Activated CD8-positive, alpha-beta memory T cell treated with anti-CD3 and anti-CD28 coated beads, Interleukin-2, amount 50 U/mL, for 24 hours (primary cell): ENCODE results near the gene APOBEC3G.
"Not testable (repeated sequence)": the region's sequence is repeated elsewhere in the genome, so short reads cannot be mapped to it uniquely, and the experiment has no call there.

Experiments
- DNase-seq: peaks from one replicate; pipeline ENCODE4 v3.0.0-alpha.2; 2020; ENCODE audit errors: extremely low read depth

APOBEC3G gene

DNA sequence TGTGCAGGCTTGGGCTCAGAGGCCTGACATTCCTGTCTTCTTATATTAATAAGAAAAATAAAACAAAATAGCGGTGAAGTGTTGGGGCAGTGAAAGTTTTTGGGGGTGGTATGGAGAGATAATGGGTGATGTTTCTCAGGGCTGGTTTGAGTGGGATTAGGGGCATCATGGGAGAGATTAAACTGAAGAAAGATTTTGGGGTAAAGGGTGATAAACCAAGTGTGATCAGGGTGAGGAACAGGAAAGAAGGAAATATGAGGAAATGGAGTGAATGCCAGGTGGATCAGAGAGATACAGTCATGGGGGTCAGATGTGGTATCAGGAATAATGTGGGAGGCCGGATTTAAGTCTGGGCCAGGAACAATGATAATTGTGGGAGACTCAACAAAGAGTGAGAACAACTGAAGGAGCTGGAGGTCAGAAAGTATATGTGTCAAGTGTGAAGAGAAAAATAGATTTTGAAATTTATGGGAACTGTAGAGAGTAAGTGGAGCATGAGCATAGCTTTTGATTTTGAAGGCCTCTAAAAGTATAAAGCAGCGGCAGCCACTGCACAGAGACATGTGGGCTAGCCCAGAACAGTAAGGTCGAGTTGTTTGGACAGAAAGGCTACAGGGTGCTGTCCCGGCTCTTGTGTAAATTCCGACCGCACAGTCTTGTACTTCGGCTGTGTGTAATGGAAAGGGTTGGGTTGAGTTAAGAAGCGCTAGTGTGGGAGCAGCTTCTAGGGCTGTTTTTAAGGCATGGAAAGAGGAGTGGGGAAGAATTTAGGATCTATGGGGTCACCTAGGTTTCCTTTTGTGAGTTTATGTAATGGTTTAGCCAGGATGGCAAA, 10.4 kb upstream of the APOBEC3G start:
- DNase-seq = not testable (repeated sequence)

DNA sequence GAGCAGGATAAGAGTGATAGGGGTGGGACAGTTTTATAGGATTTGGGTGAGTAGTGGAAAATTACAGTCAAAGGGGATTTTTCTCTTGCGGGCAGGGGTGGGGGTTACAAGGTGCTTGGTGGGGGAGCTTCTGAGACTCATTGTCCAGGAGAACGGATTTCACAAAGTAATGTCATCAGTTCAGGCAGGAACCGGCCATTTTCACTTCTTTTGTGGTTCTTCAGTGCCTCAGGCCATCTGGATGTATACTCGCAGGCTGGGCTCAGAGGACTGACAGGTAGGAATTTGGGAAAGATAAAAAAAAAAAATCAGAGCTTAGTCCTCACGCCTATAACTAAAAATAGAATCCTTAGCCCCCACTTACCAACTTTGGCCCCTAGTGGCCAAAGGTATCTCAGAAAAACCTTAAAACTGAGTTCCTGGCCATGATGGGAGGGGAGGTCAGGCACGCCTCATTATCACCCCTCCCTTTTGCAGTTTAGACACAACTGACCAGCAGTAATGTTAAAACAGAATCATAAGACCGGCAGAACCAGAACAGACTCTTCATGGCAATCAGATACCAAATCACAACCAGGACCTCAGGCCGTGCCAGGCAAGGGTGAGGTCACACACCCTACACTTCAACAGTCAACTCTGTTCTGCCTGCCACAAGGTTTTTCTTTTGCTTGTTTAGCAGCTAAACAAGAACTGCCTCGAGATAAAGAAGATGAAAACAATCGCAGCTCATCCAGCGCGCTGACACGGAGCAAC, 8.9 kb upstream of the APOBEC3G start:
- DNase-seq = no peak

DNA sequence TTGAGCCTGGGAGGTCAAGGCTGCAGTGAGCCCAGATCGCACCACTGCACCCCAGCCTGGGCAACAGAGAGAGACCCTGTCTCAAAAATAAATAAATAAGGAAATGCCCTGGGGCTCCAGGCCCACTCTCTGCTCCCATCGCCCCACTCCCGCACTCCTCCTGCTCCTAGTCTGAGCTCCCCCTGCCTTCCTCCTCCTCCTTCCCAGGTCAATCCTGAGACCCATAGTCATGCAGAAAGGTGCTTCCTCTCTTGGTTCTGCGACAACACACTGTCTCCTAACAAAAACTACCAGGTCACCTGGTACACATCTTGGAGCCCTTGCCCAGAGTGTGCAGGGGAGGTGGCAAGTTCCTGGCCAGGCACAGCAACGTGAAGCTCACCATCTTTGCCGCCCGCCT, 6.9 kb upstream of the APOBEC3G start:
- DNase-seq = no peak

DNA sequence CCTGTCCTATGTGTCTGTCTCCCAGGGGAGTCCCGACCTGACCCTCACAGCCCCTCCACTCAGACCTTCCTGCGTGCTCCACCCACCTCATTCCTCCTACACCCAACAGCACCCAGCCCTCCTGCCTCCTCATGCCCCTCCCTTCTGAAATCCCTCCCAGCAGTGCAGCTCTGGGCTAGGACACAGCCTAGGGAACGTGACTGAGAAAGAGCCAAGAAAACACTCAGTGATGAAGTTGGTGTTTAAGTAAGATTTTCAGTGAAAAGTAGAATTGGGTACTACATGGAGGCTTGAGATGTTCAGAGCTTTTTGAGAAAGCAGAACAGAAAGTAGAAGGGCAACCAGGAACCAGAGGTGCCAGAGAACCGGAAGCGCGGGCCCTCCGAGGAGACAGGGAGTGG, 4.5 kb upstream of the APOBEC3G start:
- not testable (repeated sequence) for DNase-seq

DNA sequence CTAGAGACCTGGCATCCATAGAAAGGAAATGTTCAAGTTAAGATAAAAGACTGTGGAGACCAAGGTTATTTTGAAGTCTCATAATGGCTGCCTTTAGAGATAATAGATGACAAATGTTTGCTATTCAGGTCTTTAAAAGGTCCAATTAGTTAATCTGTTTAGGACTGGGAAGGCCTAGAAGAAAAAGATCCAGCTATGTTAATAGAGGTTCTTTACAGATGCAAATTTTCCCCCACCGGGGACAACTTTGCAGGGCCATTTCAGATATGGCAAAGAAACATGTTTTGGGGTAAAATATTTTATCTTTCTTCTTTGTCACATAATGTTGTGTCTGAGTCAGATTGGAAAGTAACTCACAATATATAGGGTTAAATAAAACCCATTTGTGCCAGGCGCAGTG, 3.1 kb upstream of the APOBEC3G start:
- no peak for DNase-seq

DNA sequence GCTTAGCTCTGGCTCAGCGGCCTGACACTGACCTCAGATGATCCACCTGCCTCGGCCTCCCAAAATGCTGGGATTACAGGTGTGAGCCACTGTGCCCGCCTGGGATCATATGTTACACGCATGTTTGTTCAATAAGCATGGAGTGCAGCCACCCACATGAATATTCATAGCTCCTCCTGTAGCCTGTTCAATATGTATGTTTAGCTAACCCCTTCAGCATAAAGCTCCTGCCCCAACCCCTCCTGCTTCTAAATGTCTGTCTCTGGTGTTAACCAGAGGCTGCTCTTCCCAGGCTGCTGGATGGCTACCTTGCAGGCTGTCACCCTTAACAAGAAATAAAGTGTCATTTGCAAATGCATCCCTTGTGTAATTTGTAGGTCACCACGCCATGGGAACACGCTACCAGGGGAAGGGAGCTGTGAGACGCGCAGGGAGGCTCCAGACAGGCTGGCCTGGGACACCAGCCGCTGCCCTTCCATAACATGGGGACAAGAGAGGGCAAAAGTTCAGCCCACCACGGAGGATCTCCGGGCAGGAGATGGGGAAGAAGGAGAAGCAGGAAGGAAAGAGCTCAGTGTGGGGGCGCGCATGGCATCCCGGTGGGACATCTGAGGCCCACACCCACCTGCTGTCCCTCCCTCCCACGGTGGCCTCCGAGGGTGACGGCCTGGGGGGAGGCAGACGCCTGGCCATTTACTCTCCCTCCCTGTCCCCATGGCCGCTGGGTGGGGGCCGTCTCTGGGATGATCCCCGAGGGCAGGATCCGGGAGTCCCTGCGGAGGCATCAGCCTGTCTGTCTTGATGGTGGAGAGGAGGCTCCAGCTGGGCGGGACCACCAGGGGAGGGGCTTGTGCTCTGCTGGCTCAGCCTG, 685 bp upstream of the APOBEC3G start:
- not testable (repeated sequence) for DNase-seq

DNA sequence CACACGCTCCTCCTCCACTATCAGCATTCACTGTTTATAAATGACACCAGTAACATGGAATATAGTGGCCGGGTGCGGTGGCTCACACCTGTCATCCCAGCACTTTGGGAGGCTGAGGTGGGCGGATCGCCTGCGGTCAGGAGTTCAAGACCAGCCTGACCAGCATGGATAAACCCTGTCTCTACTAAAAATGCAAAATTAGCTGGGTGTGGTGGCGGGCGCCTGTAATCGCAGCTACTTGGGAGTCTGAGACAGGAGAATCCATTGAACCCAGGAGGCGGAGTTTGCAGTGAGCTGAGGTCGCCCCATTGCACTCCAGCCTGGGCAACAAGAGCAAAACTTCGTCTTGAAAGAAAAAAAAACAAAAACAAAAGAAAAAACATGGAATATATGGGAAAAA, 837 bp downstream of the APOBEC3G start:
- DNase-seq = not testable (repeated sequence)

DNA sequence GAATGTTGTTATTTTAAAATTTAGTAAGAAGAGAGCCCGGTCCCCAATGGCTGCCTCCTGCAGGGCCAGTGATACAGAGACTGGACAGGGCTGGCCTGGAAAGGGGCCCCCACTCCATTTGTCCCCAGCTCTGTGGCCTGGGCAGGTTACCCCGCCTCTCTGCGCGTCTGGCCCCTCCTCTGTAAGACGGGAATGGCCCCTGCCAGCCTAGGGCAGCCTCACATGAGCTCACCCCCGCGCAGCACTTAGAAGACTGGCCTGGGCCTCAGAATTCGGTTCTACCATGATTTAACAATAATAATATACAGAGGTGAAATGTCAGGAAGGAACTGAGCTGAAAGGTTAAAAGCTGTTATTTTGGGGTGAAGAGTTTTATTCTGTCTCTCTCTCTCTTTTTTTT, 1.3 kb downstream of the APOBEC3G start:
- no peak for DNase-seq

DNA sequence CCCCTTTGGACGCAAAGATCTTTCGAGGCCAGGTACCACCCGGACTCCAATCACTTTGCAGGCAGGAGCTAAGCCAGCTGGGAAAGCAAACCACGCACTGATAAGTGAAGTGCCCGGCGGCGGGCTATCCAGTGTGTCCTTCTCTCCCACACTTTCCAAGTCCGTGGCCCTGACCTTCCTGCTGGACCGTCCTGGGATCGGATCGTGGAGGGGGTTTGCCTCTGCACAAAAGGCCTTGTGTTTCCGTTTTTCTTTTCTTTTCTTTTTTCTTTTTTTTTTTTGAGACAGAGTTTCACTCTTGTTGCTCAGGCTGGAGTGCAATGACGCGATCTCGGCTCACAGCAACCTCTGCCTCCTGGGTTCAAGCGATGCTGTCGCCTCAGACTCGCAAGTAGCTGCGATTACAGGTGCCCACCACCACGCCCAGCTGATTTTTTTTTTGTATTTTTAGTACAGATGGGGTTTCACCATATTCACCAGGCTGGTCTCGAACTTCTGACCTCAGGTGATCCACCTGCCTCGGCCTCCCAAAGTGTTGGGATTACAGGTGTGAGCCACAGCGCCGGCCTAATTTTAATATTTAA, 2.1 kb downstream of the APOBEC3G start:
- DNase-seq = not testable (repeated sequence)

DNA sequence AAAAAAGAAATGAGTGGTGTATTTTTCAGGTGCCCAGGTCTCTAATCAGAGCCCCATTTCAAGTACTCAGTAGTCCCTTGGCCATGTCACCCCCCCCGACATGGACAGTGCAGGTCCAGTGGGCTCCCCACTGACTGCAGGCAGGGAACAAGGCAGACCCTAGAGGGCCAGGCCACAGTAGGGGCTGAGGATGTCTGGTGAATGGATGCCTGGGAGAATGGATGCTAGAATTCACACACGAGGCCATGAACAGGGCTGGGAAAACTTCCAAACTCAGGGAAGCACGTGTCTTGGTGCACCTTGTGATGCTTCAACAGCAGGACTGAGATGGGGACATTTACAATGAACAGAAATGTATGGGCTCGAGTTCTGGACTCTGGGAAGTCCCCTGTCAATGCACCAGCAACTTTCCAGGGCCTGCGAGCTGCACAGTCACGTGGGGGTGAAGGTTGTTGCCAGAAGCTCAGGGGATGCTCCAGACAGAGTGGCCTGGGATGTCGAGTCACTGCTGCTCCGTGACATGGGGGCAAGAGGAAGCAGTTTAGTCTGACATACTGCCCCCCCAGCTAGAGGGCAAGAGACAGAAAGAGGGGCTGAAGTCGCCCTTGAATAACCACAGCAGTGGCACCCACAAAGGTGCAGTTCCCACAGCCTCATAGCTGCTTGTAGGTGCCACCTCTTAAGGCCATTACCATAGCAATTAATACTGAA, 3.1 kb downstream of the APOBEC3G start:
- DNase-seq = no peak

DNA sequence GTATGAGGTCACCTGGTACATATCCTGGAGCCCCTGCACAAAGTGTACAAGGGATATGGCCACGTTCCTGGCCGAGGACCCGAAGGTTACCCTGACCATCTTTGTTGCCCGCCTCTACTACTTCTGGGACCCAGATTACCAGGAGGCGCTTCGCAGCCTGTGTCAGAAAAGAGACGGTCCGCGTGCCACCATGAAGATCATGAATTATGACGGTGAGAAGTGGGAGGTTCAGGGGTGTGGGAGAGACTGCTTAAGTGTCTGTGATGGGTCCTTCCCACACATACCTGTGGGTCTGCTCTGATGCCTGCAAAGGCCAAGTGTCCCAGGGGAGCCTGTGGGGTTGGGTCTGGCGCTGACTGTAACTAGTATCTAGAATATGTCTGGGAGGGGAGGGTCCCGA, 3.9 kb downstream of the APOBEC3G start:
- no peak for DNase-seq

DNA sequence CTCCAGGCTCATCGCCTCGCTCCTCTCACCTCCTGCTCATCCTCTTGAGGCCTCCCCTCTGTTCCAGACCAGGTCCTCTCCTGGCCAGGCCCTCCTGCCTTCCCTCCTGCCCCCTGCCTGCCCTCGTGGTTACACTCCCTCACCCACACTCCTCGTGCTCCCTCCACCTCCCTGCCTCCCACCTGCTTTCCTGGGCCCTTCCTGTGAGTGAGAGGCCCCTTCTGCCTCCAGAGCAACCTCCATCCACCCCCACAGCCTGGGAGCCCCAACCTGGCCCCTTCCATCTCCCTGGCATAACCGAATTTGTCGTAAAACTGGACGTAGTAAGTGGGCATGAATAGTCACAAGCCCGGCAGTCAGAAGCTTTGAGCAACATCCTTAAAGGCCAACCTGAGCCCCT, 4.5 kb downstream of the APOBEC3G start:
- DNase-seq = no peak

DNA sequence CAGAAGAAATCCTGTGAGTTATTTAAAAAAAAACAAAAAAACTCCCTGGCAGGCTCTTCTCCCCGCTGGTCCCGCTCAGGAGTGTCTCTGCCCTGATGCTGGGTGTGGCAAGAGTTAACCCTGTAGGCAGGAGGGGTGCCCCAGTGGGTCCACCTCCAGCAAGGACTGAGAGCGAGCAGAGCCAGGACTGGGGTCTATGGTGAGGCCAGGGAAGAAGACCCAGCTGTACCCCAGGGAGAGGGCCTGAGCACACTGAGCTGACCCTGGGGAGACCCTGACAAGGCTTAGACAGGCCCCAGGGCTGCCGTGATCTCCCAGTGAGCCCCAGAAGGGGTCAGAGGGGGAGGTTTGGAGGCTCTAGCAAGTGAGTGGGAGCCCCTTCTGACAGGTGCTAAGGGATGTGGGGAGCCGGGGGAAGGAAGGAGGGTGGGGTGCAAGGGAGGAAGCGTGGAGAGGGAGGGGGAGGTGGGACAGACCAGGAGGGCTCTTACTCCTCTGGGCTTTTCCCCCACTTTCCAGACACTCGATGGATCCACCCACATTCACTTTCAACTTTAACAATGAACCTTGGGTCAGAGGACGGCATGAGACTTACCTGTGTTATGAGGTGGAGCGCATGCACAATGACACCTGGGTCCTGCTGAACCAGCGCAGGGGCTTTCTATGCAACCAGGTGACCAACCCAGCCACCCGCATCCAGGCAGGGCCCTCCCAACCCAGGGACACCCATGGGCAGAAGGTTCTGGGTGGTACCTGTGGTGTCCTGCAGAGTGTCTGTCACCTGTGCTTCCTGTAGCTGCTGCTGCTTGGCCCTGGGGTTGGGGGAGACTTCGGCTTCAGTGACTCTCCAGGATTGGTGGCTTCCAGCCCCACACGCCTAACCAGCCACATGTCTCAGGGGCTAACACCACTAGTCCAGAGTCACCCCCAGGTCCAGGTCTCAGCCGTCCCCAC, 6.4 kb downstream of the APOBEC3G start:
- no peak for DNase-seq

DNA sequence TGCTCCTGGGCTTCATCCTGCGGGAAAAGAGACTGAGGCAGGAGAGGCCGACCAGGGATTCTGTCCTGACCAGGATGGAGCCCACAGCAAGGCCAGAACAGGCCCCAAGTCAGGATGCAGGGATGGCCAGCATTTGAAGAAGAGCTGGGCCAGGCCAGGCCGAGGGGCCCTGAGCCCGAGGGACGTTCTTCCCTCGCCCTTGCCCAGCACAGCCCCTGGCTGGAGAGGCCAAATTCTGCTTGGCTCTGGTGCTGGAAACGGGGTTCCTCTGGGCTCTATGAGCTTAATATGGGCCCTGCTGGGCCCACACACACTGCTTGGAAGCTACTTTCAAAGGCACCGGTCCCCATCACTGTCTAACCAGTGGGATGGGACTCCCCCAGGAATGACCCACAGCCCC, 7.6 kb downstream of the APOBEC3G start:
- DNase-seq = no peak

DNA sequence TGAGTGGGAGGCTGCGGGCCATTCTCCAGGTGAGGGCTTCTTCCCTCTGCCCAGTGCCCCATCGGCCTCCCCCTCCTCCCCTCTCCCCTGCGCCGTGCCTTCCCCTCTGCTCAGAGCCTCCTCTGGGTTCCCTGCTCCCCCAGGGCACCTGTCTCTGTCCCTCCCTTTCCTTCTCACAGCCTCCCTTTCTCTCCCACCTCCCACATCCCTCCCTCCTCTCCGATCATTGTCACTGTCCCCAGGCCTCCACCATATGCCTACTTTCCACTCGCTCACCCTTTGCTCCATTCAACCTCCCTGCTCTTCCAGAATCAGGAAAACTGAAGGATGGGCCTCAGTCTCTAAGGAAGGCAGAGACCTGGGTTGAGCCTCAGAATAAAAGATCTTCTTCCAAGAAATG, 10.0 kb downstream of the APOBEC3G start:
- DNase-seq = no peak

DNA sequence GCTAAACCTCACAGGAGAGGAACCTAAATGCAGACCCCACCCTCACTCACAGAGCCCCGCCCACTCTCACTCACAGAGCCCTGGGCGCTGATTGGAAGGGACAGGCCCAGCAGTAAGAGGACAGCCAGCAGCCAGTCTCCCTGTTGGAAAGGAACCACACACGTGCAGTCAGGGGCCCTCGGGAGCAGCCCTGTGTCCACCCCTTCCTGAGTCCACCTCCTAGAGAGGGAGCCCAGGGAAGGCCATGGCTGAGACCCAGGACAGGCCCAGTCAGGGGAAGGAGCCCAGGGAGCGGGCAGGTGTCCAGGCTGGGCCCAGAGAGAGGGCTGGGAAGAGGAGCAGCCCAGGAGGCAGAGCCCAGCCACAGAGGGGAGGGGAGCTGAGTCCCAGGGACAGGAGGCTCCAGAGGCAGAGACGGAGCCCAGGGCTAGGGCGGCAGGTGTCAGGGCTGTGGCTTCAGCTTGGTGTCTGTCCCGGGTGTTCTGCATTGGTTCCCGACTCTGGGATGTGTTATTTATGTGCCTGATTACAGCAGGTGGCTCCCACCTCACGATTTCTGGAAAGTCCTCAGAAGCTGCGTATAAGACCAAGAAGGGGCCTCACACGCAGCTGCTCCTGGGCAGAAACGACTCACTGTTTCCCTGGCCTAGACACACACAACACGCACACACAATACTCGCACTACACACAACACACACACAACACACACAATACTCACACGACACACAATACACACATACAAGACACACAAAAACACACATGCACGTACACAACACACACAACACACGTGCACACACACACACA, 11.0 kb downstream of the APOBEC3G start:
- no peak for DNase-seq

DNA sequence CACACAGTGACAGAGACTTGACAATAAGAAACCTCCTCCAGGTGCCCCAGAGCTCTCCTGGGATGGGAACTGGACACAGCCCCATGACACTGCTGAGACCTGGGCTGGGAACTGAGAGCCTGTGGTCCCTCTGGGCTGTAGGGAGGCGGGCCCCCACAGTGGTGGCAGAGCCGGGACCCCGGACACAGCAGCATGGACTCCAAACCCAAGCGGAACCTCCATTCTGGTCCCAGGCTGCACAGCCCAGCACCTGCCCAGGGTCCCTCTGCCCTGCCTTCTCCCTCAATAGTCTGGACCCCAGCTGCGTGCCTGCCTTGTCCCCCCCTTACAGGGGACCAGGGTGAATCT, 11.6 kb downstream of the APOBEC3G start:
- DNase-seq = no peak

DNA sequence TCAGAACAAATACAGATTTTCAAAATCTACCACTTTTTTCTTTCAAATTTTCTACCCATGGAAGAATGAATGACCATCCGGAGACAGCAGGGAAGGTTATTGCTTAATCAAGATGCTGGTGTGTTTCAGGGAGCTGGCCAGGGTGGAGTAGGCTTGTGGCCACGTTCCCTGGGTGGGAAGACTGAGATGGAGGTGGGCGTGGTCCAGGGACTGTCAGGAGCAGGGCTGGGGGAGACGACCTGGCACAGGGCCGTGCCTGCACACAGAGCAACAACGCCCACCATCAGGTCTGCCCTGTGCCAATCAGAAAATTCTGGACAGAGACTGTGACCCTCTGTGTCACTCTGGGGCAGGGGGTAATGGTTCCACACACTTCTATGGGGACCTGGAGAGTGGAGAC, 12.9 kb downstream of the APOBEC3G start:
- no peak for DNase-seq

DNA sequence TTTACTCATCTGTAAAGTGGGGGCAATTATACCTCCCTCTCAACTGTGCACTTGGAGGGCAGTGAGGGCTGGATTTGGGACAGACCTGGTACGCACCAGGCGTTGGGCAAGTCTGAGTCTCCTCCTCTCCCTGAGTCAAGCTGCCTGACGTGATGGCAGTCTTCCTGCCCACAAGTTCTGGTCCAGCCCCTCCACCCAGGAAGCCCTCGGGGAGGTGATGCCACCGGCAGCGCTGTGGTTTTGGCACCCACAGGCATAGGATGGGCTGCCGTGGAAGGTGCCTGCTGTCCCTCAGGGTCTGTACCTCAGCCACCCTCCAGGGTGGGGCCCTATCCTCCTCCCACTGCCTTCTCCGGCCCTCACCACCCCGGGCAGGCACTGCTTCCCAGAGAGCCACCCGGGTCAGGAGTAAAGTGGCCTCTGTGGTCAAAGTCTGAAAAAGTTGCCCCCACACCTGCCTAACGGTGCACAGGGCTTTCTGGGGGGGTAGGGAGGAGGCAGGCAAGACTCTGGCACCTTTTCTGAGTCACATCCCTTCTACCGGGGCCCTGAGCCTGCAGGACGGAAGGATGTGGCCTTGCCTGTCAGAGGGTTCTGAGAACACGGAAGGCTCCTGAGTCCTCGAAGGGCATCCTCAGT, 13.5 kb downstream of the APOBEC3G start:
- peak; percentile 55 for DNase-seq
